IMR-90 (cell line): ENCODE measurements around the gene FBXL7.

Experiments
- CEBPB ChIP-seq: IDR thresholded peaks from 2 replicates; pipeline ENCODE4 v1.6.1; 2012; ENCODE audit warnings: low read depth, low read length, improper control_type of control experiment
- CHD1 ChIP-seq: IDR thresholded peaks from 2 replicates; pipeline ENCODE4 v1.6.1; 2012; ENCODE audit warnings: low read depth, low read length, improper control_type of control experiment
- CTCF ChIP-seq: conservative IDR thresholded peaks from 2 replicates; pipeline ENCODE4 v1.5.1; 2012; ENCODE audit warnings: mild to moderate bottlenecking, low read depth, low read length, improper control_type of control experiment
- FOS ChIP-seq: fragments of 150-350 bp; IDR thresholded peaks from 2 replicates; pipeline ENCODE4 v1.6.1; 2016; ENCODE audit warnings: low read depth, low read length
- MAFK ChIP-seq: IDR thresholded peaks from 2 replicates; pipeline ENCODE4 v1.6.1; 2012; ENCODE audit warnings: low read depth, low read length, improper control_type of control experiment
- MAZ ChIP-seq: IDR thresholded peaks from 2 replicates; pipeline ENCODE4 v1.6.1; 2012; ENCODE audit warnings: low read depth, mild to moderate bottlenecking, low read length, improper control_type of control experiment, moderate library complexity, borderline replicate concordance
- MXI1 ChIP-seq: IDR thresholded peaks from 2 replicates; pipeline ENCODE4 v1.6.1; 2012; ENCODE audit warnings: low read depth, mild to moderate bottlenecking, low read length, moderate library complexity, borderline replicate concordance
- POLR2A ChIP-seq: IDR thresholded peaks from 2 replicates; pipeline ENCODE4 v1.6.1; 2012; ENCODE audit warnings: mild to moderate bottlenecking, low read depth, low read length
- RAD21 ChIP-seq: IDR thresholded peaks from 2 replicates; pipeline ENCODE4 v1.6.1; 2012; ENCODE audit warnings: low read length, improper control_type of control experiment
- RCOR1 ChIP-seq: IDR thresholded peaks from 2 replicates; pipeline ENCODE4 v1.6.1; 2012; ENCODE audit warnings: mild to moderate bottlenecking, low read length, improper control_type of control experiment; ENCODE audit not compliant: insufficient replicate concordance
- RFX5 ChIP-seq: IDR thresholded peaks from 2 replicates; pipeline ENCODE4 v1.8.0; 2012; ENCODE audit warnings: low read depth, mild to moderate bottlenecking, low read length, moderate library complexity
- SMC3 ChIP-seq: fragments of 150-350 bp; IDR thresholded peaks from 2 replicates; pipeline ENCODE4 v1.6.1; 2016; ENCODE audit warnings: low read depth, mild to moderate bottlenecking, antibody characterized with exemption, low read length, moderate library complexity
- USF2 ChIP-seq: fragments of 150-350 bp; IDR thresholded peaks from 2 replicates; pipeline ENCODE4 v1.6.1; 2017; ENCODE audit warnings: mild to moderate bottlenecking, antibody characterized with exemption, low read length, low read depth

GRCh38 chr5:15606197-15606596, 106.2 kb downstream of the FBXL7 start:
- TF ChIP-seq POLR2A (no peak), CTCF (no peak), MAFK (no peak), FOS (no peak), CHD1 (no peak), RFX5 (no peak), RAD21 (no peak), MAZ (no peak), USF2 (no peak), RCOR1 (no peak), SMC3 (no peak), MXI1 (no peak), CEBPB (no peak)
